ENCODE data around the gene BTNL9. TPM values are rescaled to one million over a fixed set of nuclear protein-coding genes. Genes with fewer than 3 reads are reported as not detected.
"Not testable (repeated sequence)": the region's sequence is repeated elsewhere in the genome, so short reads cannot be mapped to it uniquely, and the experiment has no call there.

BTNL9 gene
- total RNA-seq, 1 experiment from 2014 or later = 0.96 TPM

DNA sequence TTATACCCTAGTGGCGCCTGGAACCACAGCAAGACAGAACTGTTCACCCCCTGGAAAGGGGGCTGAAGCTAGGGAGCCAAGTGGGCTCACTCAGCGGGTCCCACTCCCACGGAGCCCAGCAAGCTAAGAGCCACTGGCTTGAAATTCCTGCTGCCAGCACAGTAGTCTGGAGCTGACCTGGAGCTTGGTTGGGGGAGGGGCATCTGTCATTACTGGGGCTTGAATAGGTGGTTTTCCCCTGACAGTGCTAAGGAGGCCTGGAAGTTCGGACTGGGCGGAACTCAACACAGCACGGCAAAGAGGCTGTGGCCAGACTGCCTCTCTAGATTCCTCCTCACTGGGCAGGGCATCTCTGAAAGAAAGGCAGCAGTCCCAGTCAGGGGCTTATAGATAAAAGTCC is 31.9 kb upstream of the BTNL9 start:
- H3K27me3 ChIP-seq (ENCODE audit: insufficient read depth, low read length) = no peaks in the 10 kb centered on the region
- H4K20me1 ChIP-seq (ENCODE audit: control insufficient read depth, insufficient read depth, insufficient read length) = no peaks in the 10 kb centered on the region
- H2BK120ac ChIP-seq (ENCODE audit: low read depth, low read length, poor library complexity, severe bottlenecking) = no peak overlapping the region
- Mint-ChIP-seq H3K27ac (no peak overlapping the region), H3K36me3 (ENCODE audit: insufficient read depth in 1 of 3, low read depth in 3 of 3) (no peaks in the 10 kb centered on the region), H3K27me3 (ENCODE audit: low read depth) (peaks cover 17% of the 10 kb centered on the region), H3K4me3 (no peak overlapping the region), H3K9me3 (peaks cover 2 to 11% of the 10 kb centered on the region in 2 experiments; a peak in 4 of 5 replicates), H3K4me1 (peaks cover 0 to 4% of the 10 kb centered on the region in 2 experiments; a peak in 2 of 4 replicates)
- H4K5ac ChIP-seq (ENCODE audit: insufficient read length, low read depth, low read length) = no peak overlapping the region
- no peak overlapping the region for H3T11ph ChIP-seq (ENCODE audit: low read length)
- H3K9ac ChIP-seq (ENCODE audit: extremely low read depth, insufficient read length, low read length) = no peak overlapping the region
- no peak overlapping the region for H4K91ac ChIP-seq (ENCODE audit: insufficient read length, low read depth, low read length)
- TF ChIP-seq, protein P1, sequence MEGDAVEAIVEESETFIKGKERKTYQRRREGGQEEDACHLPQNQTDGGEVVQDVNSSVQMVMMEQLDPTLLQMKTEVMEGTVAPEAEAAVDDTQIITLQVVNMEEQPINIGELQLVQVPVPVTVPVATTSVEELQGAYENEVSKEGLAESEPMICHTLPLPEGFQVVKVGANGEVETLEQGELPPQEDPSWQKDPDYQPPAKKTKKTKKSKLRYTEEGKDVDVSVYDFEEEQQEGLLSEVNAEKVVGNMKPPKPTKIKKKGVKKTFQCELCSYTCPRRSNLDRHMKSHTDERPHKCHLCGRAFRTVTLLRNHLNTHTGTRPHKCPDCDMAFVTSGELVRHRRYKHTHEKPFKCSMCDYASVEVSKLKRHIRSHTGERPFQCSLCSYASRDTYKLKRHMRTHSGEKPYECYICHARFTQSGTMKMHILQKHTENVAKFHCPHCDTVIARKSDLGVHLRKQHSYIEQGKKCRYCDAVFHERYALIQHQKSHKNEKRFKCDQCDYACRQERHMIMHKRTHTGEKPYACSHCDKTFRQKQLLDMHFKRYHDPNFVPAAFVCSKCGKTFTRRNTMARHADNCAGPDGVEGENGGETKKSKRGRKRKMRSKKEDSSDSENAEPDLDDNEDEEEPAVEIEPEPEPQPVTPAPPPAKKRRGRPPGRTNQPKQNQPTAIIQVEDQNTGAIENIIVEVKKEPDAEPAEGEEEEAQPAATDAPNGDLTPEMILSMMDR (conservative IDR thresholded peaks at IDR 0.05) = no peak
- H3K27ac ChIP-seq (ENCODE audit: insufficient read length, low read depth, low read length) = no peak overlapping the region
- no peak overlapping the region for H3K4me2 ChIP-seq (ENCODE audit: insufficient read depth, insufficient read length, low read length)
- no peaks in the 10 kb centered on the region for H3K4me1 ChIP-seq (ENCODE audit: insufficient read depth, low read length)
- no peak overlapping the region for H3K4ac ChIP-seq (ENCODE audit: low read depth, low read length)
- H3K79me2 ChIP-seq (ENCODE audit: insufficient read depth, low read length) = no peaks in the 10 kb centered on the region
- H2BK15ac ChIP-seq (ENCODE audit: low read depth, low read length) = no peak overlapping the region
- no peaks in the 10 kb centered on the region for H3K9me3 ChIP-seq (ENCODE audit: control insufficient read depth, low read depth, low read length)
- no peak overlapping the region for H3K14ac ChIP-seq (ENCODE audit: insufficient read depth, low read length)
- H2AK5ac ChIP-seq (ENCODE audit: insufficient read length, low read length) = no peak overlapping the region
- H3K23me2 ChIP-seq (ENCODE audit: insufficient read length, low read depth, low read length, poor library complexity, severe bottlenecking) = no peaks in the 10 kb centered on the region
- DNase-seq = no peak
- WGBS (ENCODE audit: extremely low coverage, insufficient read length, low lambda C conversion rate) = no CpG with 5 or more reads among the region's 6 CpGs
- no peak overlapping the region for H2BK12ac ChIP-seq (ENCODE audit: insufficient read length, low read depth, low read length)
- no peaks in the 10 kb centered on the region for H3K79me1 ChIP-seq (ENCODE audit: insufficient read depth, low read depth, low read length, poor library complexity, severe bottlenecking)
- H3K18ac ChIP-seq (ENCODE audit: insufficient read length, low read depth, low read length) = no peak overlapping the region
- no peak overlapping the region for H2BK5ac ChIP-seq (ENCODE audit: insufficient read length, low read length)
- no peak overlapping the region for H3K23ac ChIP-seq (ENCODE audit: insufficient read length, low read depth, low read length)
- H3K56ac ChIP-seq (ENCODE audit: insufficient read length, low read depth, low read length) = no peak overlapping the region
- no peak overlapping the region for H2BK20ac ChIP-seq (ENCODE audit: low read depth, low read length, poor library complexity, severe bottlenecking)
- no peak overlapping the region for H2AFZ ChIP-seq (ENCODE audit: low read length)
- no peak overlapping the region for H4K8ac ChIP-seq (replicated peaks; ENCODE audit: insufficient read length, low read depth, low read length)

DNA sequence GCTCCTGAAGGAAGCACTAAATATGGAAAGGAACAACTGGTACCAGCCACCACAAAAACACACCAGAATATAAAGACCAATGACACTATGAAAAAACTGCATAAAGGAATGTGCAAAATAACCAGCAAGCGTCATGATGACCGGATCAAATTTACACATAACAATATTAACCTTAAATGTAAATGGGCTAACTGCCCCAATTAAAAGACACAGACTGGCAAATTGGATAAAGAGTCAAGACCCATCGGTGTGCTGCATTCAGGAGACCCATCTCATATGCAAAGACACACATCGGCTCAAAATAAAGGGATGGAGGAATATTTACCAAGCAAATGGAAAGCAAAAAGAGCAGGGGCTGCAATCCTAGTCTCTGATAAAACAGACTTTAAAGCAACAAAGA is 30.0 kb upstream of the BTNL9 start:
- not testable (repeated sequence) for H3K4ac ChIP-seq (ENCODE audit: low read depth, low read length); H3K4me3 Mint-ChIP-seq; H3K9me3 ChIP-seq (ENCODE audit: control insufficient read depth, low read depth, low read length); DNase-seq; H3K36me3 Mint-ChIP-seq (ENCODE audit: insufficient read depth in 1 of 3, low read depth in 3 of 3); H4K5ac ChIP-seq (ENCODE audit: insufficient read length, low read depth, low read length); H2BK120ac ChIP-seq (ENCODE audit: low read depth, low read length, poor library complexity, severe bottlenecking); H3K4me1 ChIP-seq (ENCODE audit: insufficient read depth, low read length); H3T11ph ChIP-seq (ENCODE audit: low read length); H3K79me2 ChIP-seq (ENCODE audit: insufficient read depth, low read length); H2BK15ac ChIP-seq (ENCODE audit: low read depth, low read length); H3K4me1 Mint-ChIP-seq; H3K9ac ChIP-seq (ENCODE audit: extremely low read depth, insufficient read length, low read length); H2BK20ac ChIP-seq (ENCODE audit: low read depth, low read length, poor library complexity, severe bottlenecking); H2BK12ac ChIP-seq (ENCODE audit: insufficient read length, low read depth, low read length); H3K23ac ChIP-seq (ENCODE audit: insufficient read length, low read depth, low read length); H4K20me1 ChIP-seq (ENCODE audit: control insufficient read depth, insufficient read depth, insufficient read length); H3K27me3 ChIP-seq (ENCODE audit: insufficient read depth, low read length); H3K4me2 ChIP-seq (ENCODE audit: insufficient read depth, insufficient read length, low read length); H4K91ac ChIP-seq (ENCODE audit: insufficient read length, low read depth, low read length); H4K8ac ChIP-seq (replicated peaks; ENCODE audit: insufficient read length, low read depth, low read length); H2BK5ac ChIP-seq (ENCODE audit: insufficient read length, low read length); H3K14ac ChIP-seq (ENCODE audit: insufficient read depth, low read length); H2AFZ ChIP-seq (ENCODE audit: low read length); H3K56ac ChIP-seq (ENCODE audit: insufficient read length, low read depth, low read length); H3K18ac ChIP-seq (ENCODE audit: insufficient read length, low read depth, low read length); H2AK5ac ChIP-seq (ENCODE audit: insufficient read length, low read length); H3K27ac Mint-ChIP-seq; H3K23me2 ChIP-seq (ENCODE audit: insufficient read length, low read depth, low read length, poor library complexity, severe bottlenecking); H3K27ac ChIP-seq (ENCODE audit: insufficient read length, low read depth, low read length); H3K79me1 ChIP-seq (ENCODE audit: insufficient read depth, low read depth, low read length, poor library complexity, severe bottlenecking)
- WGBS (ENCODE audit: extremely low coverage, insufficient read length, low lambda C conversion rate) = no CpG with 5 or more reads among the region's 4 CpGs
- H3K9me3 Mint-ChIP-seq = peaks cover 5 to 10% of the 10 kb centered on the region in 2 experiments; a peak in 4 of 5 replicates
- H3K27me3 Mint-ChIP-seq (ENCODE audit: low read depth) = peaks cover 27% of the 10 kb centered on the region
